ENCODE data around the gene PLK3.

DNA sequence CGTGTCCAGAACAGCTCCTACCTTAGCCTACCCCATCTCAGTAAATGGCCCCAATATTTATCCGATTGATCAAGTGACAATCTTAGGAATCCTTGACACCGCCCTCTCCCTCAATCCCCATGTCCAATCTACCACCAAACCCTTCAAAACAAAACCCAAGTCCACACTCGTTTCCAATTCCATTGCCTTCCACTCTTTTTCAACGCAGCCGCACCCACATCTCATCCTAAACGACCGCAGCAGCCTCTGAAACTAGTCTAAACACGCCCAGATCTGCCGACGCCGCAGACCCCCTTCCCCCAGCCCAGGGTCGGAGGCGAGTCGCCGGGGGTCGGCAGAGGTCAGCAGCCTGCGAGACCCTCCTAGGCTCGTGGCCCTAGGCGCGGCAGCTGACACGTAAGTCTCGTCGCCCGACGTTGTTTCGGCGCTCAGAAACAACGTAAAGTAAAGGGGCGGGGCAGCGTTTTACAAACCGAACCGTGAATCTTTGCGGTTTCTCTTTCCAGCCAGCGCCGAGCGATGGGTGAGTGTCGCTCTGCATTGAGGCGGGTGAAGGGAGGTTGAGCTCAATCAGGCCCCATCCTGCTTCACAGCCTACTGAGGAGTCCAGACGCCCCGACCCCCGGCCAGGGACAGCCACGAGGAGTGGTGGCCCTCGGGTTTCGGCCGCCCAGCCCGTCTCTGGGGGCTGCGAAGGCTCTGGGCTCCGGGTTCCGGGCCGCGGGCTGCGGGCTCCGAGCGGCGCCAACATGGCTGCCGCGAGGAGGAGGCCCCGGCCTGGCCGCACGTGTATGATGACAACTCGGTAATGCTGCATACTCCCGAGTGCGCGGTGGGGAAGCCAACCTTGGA lies 24.9 kb upstream of the PLK3 start, which contains the start of gene RPS8:
- TF ChIP-seq CTCF (IDR thresholded peaks at IDR 0.05; ENCODE audit: low read length) (no peak), EZH2 (IDR thresholded peaks at IDR 0.05; ENCODE audit: borderline replicate concordance, low read length) (no peak)
